Measurements from ENCODE around the gene SPATC1L. TPM values are rescaled to one million over a fixed set of nuclear protein-coding genes. Genes with fewer than 3 reads are reported as not detected.

SPATC1L gene
- total RNA-seq, 1 donor from 2014 or later = 2.1 TPM

DNA sequence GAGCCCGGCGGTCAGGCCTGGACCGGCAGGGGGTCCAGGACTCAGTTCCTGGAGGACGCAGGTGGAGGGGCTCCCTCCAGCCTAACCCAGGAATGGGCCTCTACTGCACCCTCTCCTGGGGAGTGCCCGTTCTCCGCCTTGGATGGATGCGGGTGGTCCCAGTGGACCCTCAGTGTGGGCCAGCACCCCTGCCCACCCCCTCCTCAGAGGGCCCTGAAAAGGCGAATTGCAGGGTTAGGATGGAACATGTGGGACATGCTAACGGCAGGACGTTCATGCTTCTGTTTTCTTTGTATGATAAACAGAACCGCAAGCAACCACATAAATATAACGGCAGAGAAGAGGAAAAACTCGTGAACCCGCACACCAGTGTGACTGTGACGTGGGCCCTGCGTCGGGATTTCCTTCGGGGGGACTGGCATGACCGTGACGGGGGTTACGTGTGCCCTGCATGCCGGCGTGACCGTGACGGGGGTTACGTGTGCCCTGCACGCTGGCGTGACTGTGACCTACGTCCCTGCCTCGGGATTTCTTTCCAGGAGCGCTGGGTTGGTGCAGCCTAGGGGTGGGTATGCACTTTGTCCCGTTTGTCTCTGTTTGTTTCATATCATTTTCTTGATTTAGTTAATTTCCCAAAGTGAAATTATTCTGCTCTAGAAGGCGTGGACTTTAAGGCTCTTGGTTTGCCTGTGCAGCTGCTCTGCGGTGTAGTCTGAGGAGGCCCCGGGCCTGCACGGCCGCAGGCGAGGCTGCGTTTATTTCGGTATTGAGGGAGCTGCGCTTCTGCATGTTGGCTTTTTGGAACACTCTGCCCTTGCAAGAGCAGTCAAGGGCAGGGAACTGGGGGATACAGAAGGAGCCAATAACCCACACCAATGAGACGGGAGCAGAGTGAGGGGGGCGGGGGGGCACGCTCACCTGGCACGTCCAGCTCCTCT, 32.0 kb downstream of the SPATC1L start:
- no peak for DNase-seq (ENCODE audit: low read depth in 2 of 2)

DNA sequence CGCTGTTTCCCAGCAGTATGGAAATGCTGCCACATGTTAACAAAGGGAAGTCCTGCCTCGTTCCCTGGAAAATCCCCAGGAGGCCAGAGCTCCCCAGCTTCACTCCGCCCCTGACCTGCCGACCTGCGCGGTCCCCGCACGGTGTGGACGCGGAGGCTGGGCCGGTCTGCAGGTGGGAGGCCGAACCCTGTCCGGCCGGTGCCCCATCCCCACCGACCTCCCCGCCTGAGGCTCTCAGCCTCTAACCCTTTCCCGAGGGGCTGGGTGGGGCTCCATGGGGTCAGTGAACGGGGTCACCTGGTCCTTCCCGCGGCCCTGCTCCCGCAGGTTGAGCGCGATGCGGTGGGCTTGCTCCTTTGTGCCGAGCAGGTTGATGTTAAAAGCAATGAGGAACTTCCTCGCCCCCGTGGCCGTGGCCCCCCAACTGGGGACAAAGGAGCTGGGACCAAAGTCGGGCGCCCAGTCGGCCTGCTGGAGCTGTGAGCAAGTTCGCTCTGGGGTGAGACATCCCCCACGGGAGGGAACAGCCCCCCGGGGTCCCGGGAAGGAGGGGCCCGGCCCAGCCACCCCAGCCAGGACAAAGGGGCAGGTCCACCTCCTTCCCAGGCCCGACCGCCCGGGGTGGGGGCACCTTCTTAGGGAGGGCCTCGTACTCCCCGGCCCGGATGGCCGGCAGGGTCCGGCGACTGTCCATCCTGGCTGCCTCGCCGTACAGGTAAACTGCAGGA, 32.8 kb downstream of the SPATC1L start:
- no peak for DNase-seq (ENCODE audit: low read depth in 2 of 2)

DNA sequence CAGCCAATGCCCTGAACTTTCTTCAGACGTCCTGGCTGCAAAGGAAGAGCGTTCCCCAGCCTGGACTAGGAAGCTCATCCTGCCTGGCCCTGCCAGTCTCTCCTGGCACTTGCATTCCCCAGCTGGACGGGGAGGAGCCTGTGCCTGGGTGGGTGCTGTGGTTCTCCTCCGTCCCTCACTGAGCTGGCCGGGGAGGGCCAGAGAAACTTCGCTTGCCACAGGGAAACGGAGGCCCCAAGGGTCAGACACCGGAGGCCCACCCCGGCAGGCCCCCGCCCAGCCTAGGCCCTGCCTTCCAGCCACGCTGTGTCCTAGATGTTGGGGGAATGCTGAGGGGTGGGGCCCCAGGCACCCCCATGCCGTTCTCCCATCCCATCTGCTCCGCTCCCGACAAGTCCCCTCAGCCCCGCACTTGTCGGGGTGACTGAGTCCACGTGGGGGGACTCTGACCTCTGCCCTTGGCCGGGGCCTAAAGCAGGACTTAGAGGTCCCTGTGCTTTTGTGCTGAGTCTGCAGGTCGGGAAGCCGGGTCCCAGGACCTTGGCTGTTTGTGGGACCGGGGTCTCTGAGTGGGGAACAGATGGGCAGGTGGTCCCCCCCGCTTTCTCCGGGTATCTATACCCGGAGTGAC, 33.7 kb downstream of the SPATC1L start:
- no peak for DNase-seq (ENCODE audit: low read depth in 2 of 2)

DNA sequence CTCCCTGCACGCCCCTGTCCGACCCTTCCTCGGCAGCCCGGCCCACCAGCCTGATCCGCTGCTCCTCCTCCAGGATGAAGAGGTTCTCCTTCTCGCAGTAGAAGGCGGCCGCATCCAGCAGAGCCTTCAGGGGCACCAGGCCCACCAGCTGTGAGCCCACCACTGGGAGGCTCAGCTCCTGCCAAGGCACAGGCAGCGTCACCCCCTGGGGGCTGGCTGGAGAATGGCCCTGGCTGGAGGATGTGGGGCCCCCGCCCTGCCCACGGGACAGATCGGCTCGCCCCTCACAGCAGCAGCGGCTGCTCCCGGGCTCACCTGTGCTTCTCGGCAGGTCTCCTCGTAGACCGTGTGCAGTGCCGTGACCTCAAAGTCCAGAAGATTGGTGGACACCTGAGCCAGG, 34.2 kb downstream of the SPATC1L start:
- no peak for DNase-seq (ENCODE audit: low read depth in 2 of 2)

DNA sequence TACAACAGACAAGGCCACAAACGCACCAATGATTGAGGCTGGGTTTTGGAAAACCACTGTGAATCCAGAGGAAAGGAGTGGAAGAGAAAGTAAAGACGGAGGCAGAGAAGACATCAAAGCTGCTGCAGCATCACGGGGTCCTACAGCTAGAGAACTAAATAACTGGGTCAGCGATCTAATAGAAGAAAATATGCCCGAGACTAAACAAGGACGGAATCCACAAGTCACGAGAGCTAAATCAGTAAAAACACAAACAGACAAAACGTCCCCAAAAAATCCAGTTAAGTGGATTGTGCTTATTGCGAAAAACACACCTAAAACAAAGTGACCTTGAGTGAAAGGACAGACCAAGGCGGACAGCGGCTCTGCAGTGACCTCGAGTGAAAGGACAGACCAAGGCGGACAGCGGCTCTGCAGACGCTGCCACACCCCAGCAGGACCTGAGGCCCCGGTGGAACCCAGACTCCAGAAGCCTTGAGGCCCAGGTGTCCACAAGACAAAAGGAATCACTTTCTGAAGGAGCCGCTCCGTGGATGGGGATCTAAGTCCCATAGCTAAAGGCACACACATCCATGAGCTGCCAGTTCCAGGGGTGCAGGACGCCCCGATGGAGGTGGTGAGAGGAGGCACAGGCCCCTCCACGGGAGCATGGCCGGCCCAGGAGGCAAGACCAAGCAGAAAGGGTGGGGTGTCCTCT, 34.9 kb downstream of the SPATC1L start:
- no peak for DNase-seq (ENCODE audit: low read depth in 2 of 2)

DNA sequence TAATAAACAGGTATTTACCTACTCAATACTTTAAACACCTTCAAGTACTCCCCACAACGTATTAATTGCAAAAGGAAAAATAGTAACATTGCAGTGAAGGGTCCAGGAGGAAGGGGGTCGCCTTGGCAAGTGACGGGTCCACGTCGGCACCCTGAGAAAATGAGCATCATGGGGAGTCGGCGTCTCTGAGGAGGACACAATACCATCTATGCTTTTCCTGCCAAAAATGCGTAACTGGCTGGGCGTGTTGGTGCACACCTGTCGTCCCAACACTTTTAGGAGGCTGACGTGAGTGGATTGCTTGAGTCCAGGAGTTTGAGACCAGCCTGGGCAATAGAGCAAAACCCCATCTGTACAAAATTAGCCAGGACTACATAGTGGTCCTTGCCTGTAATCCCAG, 36.2 kb downstream of the SPATC1L start:
- no peak for DNase-seq (ENCODE audit: low read depth in 2 of 2)

DNA sequence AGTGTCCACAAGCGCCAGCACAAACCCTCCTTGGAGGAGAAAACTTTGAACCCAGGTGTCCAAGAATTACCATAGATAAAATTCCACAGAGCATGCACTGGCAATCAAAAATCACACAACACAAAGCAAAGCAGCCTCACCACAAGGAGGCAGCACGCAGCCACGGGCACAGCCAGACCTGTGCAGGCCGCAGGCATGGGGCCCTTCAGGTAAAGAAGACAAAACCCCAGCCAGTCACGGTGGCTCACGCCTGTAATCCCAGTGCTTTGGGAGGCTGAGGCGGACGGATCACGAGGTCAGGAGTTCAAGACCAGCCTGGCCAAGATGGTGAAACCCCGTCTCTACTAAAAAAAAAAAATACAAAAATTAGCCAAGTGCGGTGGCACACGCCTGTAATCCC, 36.8 kb downstream of the SPATC1L start:
- DNase-seq (ENCODE audit: low read depth in 2 of 2) = peak; percentile 51 to 71

DNA sequence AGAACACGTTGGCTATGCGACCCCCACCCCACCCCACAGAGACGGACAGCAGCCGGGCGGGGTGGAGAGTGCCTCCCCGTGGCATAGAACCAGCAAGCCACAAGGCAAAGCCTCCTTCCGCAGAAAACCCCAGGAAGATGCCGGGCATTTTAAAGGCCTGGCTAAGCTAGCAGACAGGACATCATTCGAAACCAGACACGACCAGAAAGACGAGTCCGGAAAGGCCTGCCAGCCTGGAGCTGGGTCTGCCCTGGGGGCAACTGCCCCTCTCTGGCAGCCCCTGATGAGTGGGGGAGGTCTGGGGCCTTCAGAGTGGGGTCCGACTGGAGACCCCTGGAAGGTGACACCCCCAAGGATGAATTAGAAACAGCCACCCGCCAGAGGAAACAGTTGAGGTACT, 37.4 kb downstream of the SPATC1L start:
- DNase-seq (ENCODE audit: low read depth in 2 of 2) = no peak

DNA sequence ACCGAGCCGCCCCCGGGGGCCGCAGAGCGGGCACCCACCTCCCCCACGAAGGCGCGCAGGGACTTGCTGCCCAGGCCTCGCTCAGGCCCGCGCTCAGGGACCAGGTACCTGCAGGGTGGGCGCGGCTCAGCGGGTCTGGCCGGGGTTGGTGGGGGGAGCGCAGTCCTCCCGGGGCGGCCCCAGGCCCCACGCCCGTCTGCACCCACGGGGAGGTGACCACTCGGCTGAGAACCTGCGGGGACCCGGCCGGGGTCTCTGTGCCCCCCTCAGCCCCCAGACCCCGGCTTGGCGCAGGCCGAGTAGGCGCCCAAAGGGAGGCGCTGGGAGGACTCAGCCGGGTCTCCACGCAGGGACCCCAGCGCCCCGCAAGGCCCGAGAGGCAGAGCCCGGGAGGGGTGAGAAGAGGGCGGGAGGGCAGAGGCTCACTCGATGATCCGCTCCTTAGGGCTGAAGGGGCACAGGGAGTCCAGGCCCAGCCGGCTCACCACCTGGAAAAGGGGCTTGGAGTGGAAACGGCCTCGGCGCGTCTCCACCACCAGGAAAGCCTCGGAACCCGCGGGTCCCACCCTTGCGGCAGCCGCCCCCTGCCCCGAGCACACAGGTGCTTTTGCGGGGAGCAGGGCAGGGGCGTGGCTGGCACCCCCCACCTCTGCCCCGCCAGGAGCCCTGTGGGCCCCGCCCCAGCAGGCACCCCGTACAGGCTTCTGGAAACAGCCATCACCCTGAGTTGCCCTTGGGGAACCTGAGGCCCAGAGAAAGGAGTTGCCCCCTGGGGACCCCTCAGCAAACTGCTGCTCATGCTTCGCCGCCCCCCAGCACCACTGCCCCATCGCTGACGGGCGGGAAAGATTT, 38.2 kb downstream of the SPATC1L start:
- DNase-seq (ENCODE audit: low read depth in 2 of 2) = no peak

DNA sequence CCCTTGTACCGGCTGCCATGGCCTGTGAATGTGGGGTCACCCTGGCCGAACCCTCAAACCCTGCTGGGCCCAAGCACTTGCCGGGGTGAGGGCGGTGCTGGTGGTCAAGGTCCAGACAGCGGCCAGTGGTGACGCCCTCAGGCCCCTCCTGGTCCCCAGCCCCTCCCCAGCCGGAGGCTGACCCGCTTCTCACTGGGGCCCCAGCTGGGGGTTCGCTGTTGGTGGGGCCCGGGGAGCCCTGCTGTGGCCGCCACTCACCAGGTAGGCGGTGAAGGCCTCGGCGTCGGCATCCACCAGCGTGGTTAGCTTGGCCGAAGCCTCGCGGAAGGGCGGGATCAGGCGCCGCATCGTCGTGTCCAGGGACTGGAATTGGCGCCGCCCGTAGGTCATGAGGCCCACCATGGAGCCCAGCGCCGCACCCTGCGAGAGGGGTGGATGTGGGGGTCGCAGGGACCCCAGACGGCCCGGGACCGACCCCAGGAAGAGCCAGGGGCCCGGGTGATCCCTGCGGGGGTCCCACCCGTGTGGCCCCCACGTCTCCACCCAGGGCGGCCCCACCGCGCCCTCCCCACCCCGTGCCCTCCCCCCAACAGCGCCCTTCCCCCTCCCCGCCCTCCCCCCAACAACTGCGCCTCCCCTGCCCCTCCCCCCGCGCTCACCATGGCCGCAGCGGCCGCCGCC, 39.0 kb downstream of the SPATC1L start:
- DNase-seq (ENCODE audit: low read depth in 2 of 2) = no peak

DNA sequence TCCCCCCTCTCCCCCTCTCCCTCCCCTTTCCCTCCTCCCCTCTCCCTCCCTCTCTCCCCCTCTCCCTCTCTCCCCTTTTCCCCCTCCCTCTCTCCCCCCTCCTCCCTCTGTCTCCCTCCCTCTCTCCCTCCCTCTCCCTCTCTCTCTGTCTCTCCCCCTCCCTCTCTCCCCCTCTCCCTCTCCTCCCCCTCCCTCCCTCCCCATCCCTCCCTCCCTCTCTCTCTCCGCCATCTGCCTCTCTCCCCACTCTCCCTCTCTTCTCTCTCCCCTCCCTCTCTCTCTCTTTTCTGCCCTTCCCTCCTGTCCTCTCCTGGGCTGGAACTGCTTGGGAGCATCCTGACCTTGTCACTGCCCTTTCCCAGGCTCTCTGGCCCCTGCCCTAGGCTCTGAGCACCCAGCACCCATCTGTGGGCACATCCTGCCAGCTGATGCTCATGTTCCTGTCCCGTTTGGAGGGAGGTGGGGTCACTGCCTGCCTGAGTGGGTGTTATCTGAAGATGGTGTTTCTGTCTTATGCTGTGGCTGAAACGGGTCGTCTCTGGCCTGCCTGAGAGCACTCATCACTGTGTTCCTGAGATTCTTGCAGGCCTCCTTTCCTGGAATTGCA, 39.7 kb downstream of the SPATC1L start:
- DNase-seq (ENCODE audit: low read depth in 2 of 2) = no peak

DNA sequence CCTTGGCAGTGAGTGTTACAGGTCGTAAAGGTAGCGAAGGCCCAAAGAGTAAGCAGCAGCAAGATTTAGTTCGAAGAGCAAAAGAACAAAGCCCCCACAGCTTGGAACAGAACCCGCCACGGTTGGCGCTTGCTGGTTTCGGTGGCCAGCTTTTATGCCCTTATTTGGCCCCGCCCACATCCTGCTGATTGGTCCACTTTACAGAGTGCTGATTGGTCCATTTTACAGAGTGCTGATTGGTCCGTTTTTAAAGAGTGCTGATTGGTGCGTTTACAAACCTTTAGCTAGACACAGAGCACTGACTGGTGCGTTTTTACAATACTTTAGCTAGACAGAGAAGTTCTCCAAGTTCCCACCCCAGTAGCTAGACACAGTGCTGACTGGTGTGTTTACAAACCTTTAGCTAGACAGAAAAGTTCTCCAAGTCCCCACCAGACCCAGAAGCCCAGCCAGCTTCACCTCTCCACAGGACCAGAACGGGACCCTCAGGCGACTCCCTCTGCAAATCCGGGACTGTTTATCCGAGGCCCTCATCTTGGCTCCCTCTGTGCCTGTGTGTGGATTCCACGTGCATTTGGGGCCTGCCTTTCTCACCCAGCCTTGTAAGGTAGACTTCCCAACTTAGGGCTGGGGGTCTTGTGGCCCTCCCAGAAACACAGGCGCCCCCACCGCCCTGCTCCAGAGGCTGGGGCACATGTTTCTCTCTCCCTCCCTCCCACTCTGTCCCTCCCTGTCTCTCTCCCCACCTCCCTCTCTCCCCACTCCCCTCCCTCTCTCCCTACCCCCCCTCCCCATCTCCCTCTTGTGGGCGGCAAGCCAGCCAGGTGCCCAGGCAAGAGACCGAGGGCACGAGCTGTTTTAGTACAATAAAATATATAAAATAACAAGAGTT, 41.4 kb downstream of the SPATC1L start:
- no peak for DNase-seq (ENCODE audit: low read depth in 2 of 2)

DNA sequence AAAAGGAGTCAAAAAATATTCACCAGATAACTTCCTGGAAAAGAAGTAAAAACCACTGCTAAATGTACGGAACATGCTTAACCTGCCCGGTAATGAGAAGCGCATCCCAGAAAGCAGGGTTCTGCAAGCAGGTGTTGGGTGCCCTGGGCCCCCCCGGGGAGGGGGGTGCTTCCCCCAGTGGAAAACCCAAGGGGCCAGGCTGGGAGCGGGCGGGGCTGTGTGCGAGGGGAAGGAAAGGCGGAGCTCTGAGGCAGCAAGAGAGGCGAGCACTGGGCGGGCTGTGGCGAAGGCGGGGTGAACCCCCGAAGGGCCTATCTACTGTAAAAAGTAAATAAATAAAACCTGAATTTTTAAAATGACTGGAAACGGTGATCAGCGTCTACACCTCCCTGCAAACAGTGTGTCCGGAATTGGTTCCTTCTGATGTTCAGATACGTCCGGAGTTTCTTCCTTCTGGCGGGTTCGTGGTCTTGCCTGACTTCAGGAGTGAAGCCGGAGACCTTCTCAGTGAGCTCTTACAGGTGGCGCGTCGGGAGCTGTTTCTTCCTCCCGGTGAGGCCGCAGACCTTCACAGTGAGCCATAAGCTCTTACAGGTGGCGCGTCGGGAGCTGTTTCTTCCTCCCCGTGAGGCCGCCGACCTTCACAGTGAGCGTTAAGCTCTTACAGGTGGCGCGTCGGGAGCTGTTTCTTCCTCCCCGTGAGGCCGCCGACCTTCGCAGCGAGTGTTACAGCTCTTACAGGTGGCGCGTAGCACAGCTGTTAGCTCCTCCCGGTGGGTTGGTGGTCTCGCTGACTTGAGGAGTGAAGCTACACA, 42.3 kb downstream of the SPATC1L start:
- no peak for DNase-seq (ENCODE audit: low read depth in 2 of 2)

DNA sequence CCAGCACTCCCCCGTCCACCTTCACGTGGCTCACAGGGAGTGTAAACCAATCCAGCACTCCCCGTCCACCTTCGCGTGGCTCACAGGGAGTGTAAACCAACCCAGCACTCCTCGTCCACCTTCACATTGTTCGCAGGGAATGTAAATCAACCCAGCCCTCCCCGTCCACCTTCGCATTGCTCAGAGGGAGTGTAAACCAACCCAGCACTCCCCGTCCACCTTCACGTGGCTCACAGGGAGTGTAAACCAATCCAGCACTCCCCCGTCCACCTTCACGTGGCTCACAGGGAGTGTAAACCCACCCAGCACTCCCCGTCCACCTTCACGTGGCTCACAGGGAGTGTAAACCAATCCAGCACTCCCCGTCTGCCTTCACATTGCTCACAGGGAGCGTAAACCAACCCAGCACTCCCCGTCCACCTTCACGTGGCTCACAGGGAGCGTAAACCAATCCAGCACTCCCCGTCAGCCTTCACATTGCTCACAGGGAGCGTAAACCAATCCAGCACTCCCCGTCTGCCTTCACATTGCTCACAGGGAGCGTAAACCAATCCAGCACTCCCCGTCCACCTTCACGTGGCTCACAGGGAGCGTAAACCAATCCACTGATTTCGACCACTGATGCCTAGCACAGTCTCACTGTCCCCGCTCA, 43.8 kb downstream of the SPATC1L start:
- peak in 1 of 2 donors; percentile 38 for DNase-seq (ENCODE audit: low read depth in 2 of 2)

DNA sequence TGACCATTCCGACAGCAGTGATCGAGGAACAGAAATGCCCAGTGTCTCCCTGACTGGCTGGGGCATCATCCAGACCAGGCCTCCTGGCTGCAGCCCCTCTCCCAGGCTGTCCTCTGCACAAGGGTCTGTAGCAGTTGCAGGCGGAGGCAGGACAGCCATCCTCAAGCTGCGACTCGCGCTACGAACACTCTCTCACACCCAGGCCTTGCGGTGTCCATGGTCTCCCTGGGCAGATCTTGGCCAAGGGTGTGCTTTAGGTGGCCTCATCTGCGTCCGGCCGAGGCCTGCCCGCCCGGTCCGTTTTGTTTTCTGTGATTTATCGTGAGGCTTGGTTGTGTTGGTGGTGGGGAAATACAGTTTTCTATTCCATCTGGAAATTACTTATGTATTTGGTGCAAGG, 44.6 kb downstream of the SPATC1L start:
- DNase-seq (ENCODE audit: low read depth in 2 of 2) = no peak

DNA sequence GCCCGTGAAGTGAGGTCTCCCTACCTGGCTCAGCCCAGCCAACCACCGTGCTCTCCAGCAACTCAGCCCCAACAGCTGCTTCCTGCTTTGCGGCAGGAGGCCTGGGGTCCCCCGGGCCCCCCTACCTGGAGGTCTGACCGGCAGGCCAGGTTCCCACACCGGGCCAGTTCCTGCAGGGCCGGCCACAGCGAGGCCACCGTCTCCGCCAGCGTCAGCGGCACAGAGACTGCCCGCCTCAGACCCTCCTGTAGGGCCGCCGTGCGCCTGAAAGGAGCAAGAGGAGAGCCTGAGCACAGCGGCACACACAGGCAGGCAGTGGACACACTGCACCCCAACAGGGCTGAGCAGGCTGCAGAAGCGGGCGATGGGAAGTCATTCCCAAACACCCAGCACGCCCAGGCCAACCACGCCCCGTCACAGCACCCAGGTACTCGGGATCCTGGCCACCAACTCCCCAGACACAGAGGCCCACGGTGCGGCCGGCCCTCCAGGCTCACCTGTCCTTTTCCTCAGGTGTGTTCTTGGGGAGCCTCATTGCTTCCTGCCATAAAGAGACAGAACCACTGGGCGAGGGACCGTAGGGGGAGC, 45.8 kb downstream of the SPATC1L start:
- DNase-seq (ENCODE audit: low read depth in 2 of 2) = no peak

DNA sequence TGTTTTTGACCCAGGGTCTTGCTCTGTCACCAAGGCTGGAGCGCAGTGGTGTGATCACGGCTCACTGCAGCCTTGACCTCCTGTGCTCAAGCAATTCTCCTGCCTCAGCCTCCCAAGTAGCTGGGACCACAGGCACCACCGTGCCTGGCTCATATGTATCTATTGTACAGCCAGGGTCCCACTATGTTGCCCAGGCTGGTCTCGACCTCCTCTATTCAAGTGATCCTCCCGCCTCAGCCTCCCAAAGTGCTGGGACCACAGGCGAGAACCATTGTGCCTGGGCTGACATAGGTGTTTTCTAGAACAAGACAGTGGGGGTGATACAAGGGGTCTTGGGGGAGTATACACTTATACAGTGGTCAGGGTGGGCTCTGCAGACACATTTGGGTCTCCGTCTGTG, 46.4 kb downstream of the SPATC1L start:
- no peak for DNase-seq (ENCODE audit: low read depth in 2 of 2)

All from dermis microvascular lymphatic vessel endothelial cell (primary cell).